HAP-1 (cell line): ENCODE results near the gene MTHFS.
A peak's percentile ranks its signal among the peaks of the same experiment; 100 is the strongest.

Experiments used
- DNase-seq, 2 experiments: peaks; one replicate each; pipeline ENCODE4 v3.0.0-alpha.2; 2016 to 2020; ENCODE audit warnings: low spot score in 2 of 2
- H3K27me3 ChIP-seq: fragments of 250-450 bp; sonication (Bioruptor Pico); 2 replicates; pipeline ENCODE4 v1.5.1; 2020; ENCODE audit warnings: low read depth, mild to moderate bottlenecking, moderate library complexity
- H3K36me3 ChIP-seq: fragments of 250-450 bp; sonication (Bioruptor Pico); replicated peaks from 2 replicates; pipeline ENCODE4 v1.5.1; 2020; ENCODE audit warnings: mild to moderate bottlenecking
- H3K4me1 ChIP-seq: fragments of 250-450 bp; sonication (Bioruptor Pico); 2 replicates; pipeline ENCODE4 v1.5.1; 2020; ENCODE audit warnings: mild to moderate bottlenecking
- H3K4me3 ChIP-seq: fragments of 250-450 bp; sonication (Bioruptor Pico); 2 replicates; pipeline ENCODE4 v1.5.1; 2020; ENCODE audit warnings: mild to moderate bottlenecking, moderate library complexity
- H3K9me3 ChIP-seq: fragments of 250-450 bp; sonication (Bioruptor Pico); 2 replicates; pipeline ENCODE4 v1.5.1; 2020; ENCODE audit warnings: mild to moderate bottlenecking, moderate library complexity
- in situ Hi-C: fragments of 300-500 bp; cut with MboI; formaldehyde crosslinking; loops from 3 replicates; pipeline ENCODE4 v1.14.3; 2020; ENCODE audit warnings: low sequenced_read_pairs, inconsistent platforms, mixed read lengths

The MTHFS gene

GRCh38 chr15:79881254-79881653, 15.6 kb downstream of the MTHFS start:
- H3K4me1 ChIP-seq = peaks cover 10% of the 10 kb centered on the region
- peaks cover 17% of the 10 kb centered on the region for H3K9me3 ChIP-seq
- H3K4me3 ChIP-seq = no peak overlapping the region
- H3K36me3 ChIP-seq = peaks cover 45% of the 10 kb centered on the region
- no peak for DNase-seq
- in situ Hi-C loops = no loop called here
- H3K27me3 ChIP-seq = no peaks in the 10 kb centered on the region

- Histone ChIP-seq H3K4me3 (no peak overlapping the region), H3K27me3 (no peaks in the 10 kb centered on the region), H3K4me1 (peaks cover 19% of the 10 kb centered on the region), H3K9me3 (peaks cover 38% of the 10 kb centered on the region), H3K36me3 (peaks cover 43% of the 10 kb centered on the region)
- no peak for DNase-seq
- in situ Hi-C loops = no loop called here
Observed at GRCh38 chr15:79878078-79878705, 18.6 kb downstream of the MTHFS start.

- DNase-seq = no peak
- H3K4me3 ChIP-seq = no peak overlapping the region
- H3K36me3 ChIP-seq = peaks cover 22% of the 10 kb centered on the region
- H3K27me3 ChIP-seq = no peaks in the 10 kb centered on the region
- H3K9me3 ChIP-seq = peaks cover 40% of the 10 kb centered on the region
- peaks cover 9% of the 10 kb centered on the region for H3K4me1 ChIP-seq
- in situ Hi-C loops = no loop called here
Observed at GRCh38 chr15:79875213-79875612, 21.6 kb downstream of the MTHFS start.

GRCh38 chr15:79874242-79874641, 22.6 kb downstream of the MTHFS start:
- in situ Hi-C loops = no loop called here
- Histone ChIP-seq H3K9me3 (peaks cover 40% of the 10 kb centered on the region), H3K36me3 (peaks cover 22% of the 10 kb centered on the region), H3K4me1 (peaks cover 9% of the 10 kb centered on the region), H3K4me3 (no peak overlapping the region), H3K27me3 (no peaks in the 10 kb centered on the region)
- DNase-seq = peak; percentile 88 to 99

GRCh38 chr15:79872358-79873017, 24.3 kb downstream of the MTHFS start:
- no peak for DNase-seq

GRCh38 chr15:79868554-79868953, 28.3 kb downstream of the MTHFS start:
- Histone ChIP-seq H3K9me3 (peaks cover 5% of the 10 kb centered on the region), H3K36me3 (peaks cover 10% of the 10 kb centered on the region), H3K4me1 (peaks cover under 1% of the 10 kb centered on the region; the same call in 1 of the 2 replicates), H3K27me3 (no peaks in the 10 kb centered on the region), H3K4me3 (no peak overlapping the region)
- DNase-seq = no peak
- in situ Hi-C loops = no loop called here

More at GRCh38 chr15:79872358-79873017, 24.3 kb downstream of the MTHFS start:
- Histone ChIP-seq H3K27me3 (no peaks in the 10 kb centered on the region), H3K9me3 (peaks cover 28% of the 10 kb centered on the region), H3K4me3 (no peak overlapping the region), H3K4me1 (peaks cover 9% of the 10 kb centered on the region), H3K36me3 (peaks cover 18% of the 10 kb centered on the region)
- in situ Hi-C loops = no loop called here

GRCh38 chr15:79863886-79864285, 32.9 kb downstream of the MTHFS start:
- H3K27me3 ChIP-seq = no peaks in the 10 kb centered on the region
- no peaks in the 10 kb centered on the region for H3K4me1 ChIP-seq
- peaks cover 4% of the 10 kb centered on the region; the same call in 1 of the 2 replicates for H3K36me3 ChIP-seq
- no peaks in the 10 kb centered on the region for H3K9me3 ChIP-seq
- DNase-seq = no peak
- in situ Hi-C loops = no loop called here
- H3K4me3 ChIP-seq = no peak overlapping the region

- H3K9me3 ChIP-seq = no peaks in the 10 kb centered on the region
- H3K36me3 ChIP-seq = 0 out of 2 replicates have a peak, but pooled peaks cover 4% of the 10 kb centered on the region
- DNase-seq = no peak
- no peaks in the 10 kb centered on the region for H3K27me3 ChIP-seq
- no peak overlapping the region for H3K4me3 ChIP-seq
- H3K4me1 ChIP-seq = no peaks in the 10 kb centered on the region
- in situ Hi-C loops = no loop called here
Observed at GRCh38 chr15:79862191-79862590, 34.6 kb downstream of the MTHFS start.

- H3K4me3 ChIP-seq = no peak overlapping the region
- H3K36me3 ChIP-seq = no peaks in the 10 kb centered on the region
- DNase-seq = no peak
- in situ Hi-C loops = no loop called here
- no peaks in the 10 kb centered on the region for H3K27me3 ChIP-seq
- no peaks in the 10 kb centered on the region for H3K9me3 ChIP-seq
- no peaks in the 10 kb centered on the region for H3K4me1 ChIP-seq
Observed at GRCh38 chr15:79860661-79861060, 36.2 kb downstream of the MTHFS start.

- H3K27me3 ChIP-seq = no peaks in the 10 kb centered on the region
- H3K4me3 ChIP-seq = no peak overlapping the region
- DNase-seq = peak in 1 of 2 experiments; percentile 54
- no peaks in the 10 kb centered on the region for H3K9me3 ChIP-seq
- in situ Hi-C loops = no loop called here
- H3K36me3 ChIP-seq = no peaks in the 10 kb centered on the region
- H3K4me1 ChIP-seq = peaks cover 3% of the 10 kb centered on the region
Observed at GRCh38 chr15:79858469-79858868, 38.3 kb downstream of the MTHFS start.

GRCh38 chr15:79853492-79854328, 43.1 kb downstream of the MTHFS start:
- in situ Hi-C loops = no loop called here
- H3K27me3 ChIP-seq = no peaks in the 10 kb centered on the region
- H3K9me3 ChIP-seq = no peaks in the 10 kb centered on the region
- peak; percentile 88 to 91 for DNase-seq
- H3K4me1 ChIP-seq = peaks cover 5% of the 10 kb centered on the region
- H3K36me3 ChIP-seq = no peaks in the 10 kb centered on the region
- no peak overlapping the region for H3K4me3 ChIP-seq

- peak in 1 of 2 experiments; percentile 69 for DNase-seq
- H3K36me3 ChIP-seq = 0 out of 2 replicates have a peak, but pooled peaks cover 3% of the 10 kb centered on the region
- no peaks in the 10 kb centered on the region for H3K9me3 ChIP-seq
- H3K4me1 ChIP-seq = peaks cover 5% of the 10 kb centered on the region
- no peaks in the 10 kb centered on the region for H3K27me3 ChIP-seq
- no peak overlapping the region for H3K4me3 ChIP-seq
- in situ Hi-C loops = loop anchor here (10.0 kb wide), 1 partner anchor 505 kb away; no protein-coding TSS in a partner anchor
Observed at GRCh38 chr15:79849789-79850188, 47.0 kb downstream of the MTHFS start.

- no peak for DNase-seq
- H3K36me3 ChIP-seq = peaks cover 3% of the 10 kb centered on the region; the same call in 1 of the 2 replicates
- H3K4me1 ChIP-seq = no peaks in the 10 kb centered on the region
- no peaks in the 10 kb centered on the region for H3K27me3 ChIP-seq
- no peak overlapping the region for H3K4me3 ChIP-seq
- in situ Hi-C loops = loop anchor here (10.0 kb wide), 1 partner anchor 502 kb away; no protein-coding TSS in a partner anchor
- H3K9me3 ChIP-seq = no peaks in the 10 kb centered on the region
Observed at GRCh38 chr15:79846539-79846938, 50.3 kb downstream of the MTHFS start.
